ENCODE data around the gene THOC7.
A peak's percentile ranks its signal among the peaks of the same experiment; 100 is the strongest.

THOC7 gene

GRCh38 chr3:63878394-63879060, 14.9 kb upstream of the THOC7 start:
- DNase-seq (ENCODE audit: low read depth) = no peak

DNA sequence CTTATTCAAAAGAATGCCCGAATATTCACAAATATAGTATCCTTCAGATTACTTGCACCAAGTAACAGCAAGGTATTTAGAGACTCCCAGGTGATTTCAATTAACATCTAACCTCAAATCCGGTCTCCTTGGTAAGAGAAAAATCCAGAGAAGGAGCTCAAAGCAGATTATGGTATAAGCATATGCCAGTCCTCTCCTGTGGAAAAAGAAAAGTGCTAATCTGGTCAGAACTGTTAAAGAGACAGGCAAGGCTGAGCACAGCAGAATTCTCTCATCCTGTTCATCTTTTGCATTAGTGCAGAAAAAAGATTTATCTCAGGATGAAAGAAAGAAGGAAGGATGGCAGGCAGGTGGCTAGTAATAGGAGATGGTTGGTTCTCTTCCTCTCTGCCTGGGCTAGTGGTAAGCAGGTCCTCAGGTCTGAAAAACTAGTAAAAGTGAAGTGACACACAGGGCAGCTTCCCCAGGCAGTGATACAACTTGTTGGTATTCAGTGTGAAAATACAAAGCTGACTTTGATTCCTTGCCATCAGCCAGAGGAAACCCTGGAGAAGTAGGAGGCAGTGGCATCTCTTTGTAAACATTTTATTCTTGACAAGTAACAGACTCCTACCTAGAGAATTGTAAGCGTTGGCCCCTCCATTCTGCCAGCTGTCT, 14.3 kb upstream of the THOC7 start:
- no peak for DNase-seq (ENCODE audit: low read depth)

- no peak for DNase-seq (ENCODE audit: low read depth)
Measured at GRCh38 chr3:63876260-63876659, 12.7 kb upstream of the THOC7 start.

- no peak for DNase-seq (ENCODE audit: low read depth)
Measured at GRCh38 chr3:63875510-63875909, 11.9 kb upstream of the THOC7 start.

GRCh38 chr3:63874769-63875168, 11.2 kb upstream of the THOC7 start:
- DNase-seq (ENCODE audit: low read depth) = no peak

GRCh38 chr3:63872135-63872924, 8.7 kb upstream of the THOC7 start:
- DNase-seq (ENCODE audit: low read depth) = peak; percentile 28

GRCh38 chr3:63870615-63871005, 7.0 kb upstream of the THOC7 start:
- DNase-seq (ENCODE audit: low read depth) = no peak

GRCh38 chr3:63869940-63870614, 6.5 kb upstream of the THOC7 start:
- no peak for DNase-seq (ENCODE audit: low read depth)

GRCh38 chr3:63867225-63867624, 3.6 kb upstream of the THOC7 start:
- DNase-seq (ENCODE audit: low read depth) = no peak

- DNase-seq (ENCODE audit: low read depth) = no peak
Measured at GRCh38 chr3:63864965-63865327, 1.3 kb upstream of the THOC7 start.

GRCh38 chr3:63864008-63864964, 681 bp upstream of the THOC7 start:
- no peak for DNase-seq (ENCODE audit: low read depth)

DNA sequence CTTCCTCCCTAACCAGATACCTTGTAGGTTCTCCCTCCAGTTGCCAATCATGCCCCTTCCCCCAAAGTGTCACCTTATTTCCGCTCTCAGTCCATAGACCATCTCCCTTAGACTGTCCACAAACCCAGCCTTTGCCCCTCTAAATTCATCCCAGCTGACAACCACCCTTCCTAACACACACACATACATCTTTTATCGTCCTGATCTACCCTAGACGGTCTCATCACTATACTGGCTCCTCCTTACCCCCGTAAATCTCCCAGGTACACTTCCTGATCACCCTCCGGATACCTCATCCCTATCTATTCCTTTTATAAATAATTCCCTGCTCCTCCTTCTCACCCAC, 828 bp downstream of the THOC7 start:
- DNase-seq (ENCODE audit: low read depth) = no peak

DNA sequence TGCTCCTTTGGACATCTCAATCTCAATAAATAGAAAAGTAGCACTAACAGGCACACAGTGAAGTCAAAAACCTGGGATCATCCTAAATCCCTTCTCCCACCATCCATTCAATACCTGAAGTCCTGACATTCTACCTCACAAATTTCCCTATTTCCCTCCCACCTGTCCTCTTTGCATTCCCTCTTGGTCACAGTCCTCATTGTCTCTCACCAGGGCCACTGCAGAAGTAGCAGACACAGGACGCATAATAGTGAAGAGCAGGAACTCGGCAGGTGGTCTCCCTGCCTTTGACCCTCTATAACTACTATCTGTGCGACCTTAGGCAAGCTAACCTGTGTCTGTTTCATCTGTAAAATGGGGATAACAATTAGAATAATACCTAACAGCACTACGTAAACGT, 2.3 kb downstream of the THOC7 start:
- no peak for DNase-seq (ENCODE audit: low read depth)

DNA sequence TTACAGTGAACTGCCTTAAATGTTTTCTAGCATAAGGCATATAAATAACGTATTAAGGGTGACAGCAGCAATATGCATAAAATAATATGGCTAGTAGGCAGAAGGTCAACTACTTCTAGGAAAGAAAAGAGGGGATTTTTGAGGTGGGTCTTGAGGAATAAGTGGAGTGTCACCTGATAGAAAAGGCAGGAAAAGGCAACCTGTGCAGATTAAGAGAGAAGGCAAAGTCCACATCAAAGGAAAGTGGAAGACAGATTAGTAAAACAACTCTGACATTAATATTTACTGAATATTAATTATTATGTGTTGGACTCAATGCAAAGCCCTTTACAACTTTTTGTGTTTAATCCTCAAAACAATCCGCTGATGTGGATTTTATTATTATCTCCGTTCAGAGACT, 2.8 kb downstream of the THOC7 start:
- no peak for DNase-seq (ENCODE audit: low read depth)

DNA sequence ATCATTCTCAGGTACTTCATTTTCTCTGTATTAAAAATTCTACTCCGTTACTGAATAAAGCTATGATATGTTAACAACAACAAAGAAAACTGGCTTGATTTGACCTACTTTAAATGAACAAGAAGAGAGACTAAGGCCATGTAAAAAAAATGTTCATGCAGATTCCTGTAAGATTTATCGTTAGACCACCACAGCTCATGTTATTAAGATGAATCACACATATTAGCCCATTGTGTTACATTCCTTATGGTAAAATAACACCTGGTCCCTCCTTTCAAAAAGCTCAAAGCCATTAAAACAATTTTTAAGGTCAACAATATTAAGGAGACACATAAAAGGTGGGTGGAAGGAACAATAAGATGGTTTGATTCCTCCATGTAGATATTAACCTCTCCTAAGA, 6.3 kb downstream of the THOC7 start:
- no peak for DNase-seq (ENCODE audit: low read depth)

GRCh38 chr3:63855333-63855940, 8.2 kb downstream of the THOC7 start:
- DNase-seq (ENCODE audit: low read depth) = no peak

GRCh38 chr3:63853106-63853505, 10.5 kb downstream of the THOC7 start:
- DNase-seq (ENCODE audit: low read depth) = no peak

- DNase-seq (ENCODE audit: low read depth) = no peak
Measured at GRCh38 chr3:63851287-63851686, 12.3 kb downstream of the THOC7 start.

DNA sequence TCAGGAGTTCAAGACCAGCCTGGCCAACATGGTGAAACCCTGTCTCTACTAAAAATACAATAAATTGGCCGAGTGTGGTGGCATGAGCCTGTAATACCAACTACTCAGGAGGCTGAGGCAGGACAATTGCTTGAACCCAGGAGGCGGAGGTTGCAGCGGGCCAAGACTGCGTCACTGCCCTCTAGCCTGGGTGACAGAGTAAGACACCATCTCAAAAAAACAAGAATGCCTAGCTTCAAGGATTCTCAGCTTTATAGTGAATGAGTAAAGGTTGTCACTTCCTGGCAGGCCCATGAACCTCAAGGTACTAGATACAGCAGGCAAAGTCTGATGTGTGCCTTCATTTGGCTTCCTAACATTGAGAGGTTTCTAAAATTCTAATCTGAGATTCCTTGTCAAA, 14.4 kb downstream of the THOC7 start:
- DNase-seq (ENCODE audit: low read depth) = no peak

- no peak for DNase-seq (ENCODE audit: low read depth)
Measured at GRCh38 chr3:63847718-63848450, 15.7 kb downstream of the THOC7 start.

DNA sequence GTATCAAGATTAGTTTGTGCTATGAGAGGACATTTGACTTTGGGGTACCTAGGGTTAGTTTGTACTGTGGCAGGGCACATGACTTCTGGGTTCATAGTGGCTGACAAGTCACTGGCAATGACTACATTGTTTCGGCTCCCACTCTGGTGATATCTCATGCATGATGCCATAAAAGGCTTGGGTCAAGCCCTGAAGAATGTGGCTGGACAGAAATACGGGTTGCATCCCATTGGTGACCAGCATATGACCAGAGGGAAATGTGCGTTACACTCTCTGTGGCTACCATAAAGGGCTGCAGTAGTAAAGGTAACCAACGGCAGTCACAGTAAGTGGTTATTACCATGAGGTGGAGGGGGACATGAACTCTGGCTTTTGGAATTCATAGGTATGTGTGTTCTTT, 18.4 kb downstream of the THOC7 start:
- no peak for DNase-seq (ENCODE audit: low read depth)
